Panc1 (cell line): ENCODE measurements around the gene MTERF4. TPM values are rescaled to one million over a fixed set of nuclear protein-coding genes. Genes with fewer than 3 reads are reported as not detected.

Source experiments
- ATAC-seq: fragments of 200-7000 bp; cut with Tn5 transposase; 2 replicates; pipeline ENCODE4 v1.9.1; 2020; ENCODE audit warnings: mild to moderate bottlenecking, moderate library complexity
- BruUV-seq: library from RNA; stranded (reverse); fragments of 400-500 nt; replicated peaks from 2 replicates; lab custom pipeline; 2021; lab: Mats Ljungman, UMichigan
- CTCF ChIA-PET: fragments of 300-600 bp; sonication (Branson Sonifier 250); formaldehyde crosslinking; loops from one replicate; lab custom pipeline; 2022; ENCODE audit warnings: antibody characterized with exemption; lab: Charles Lee
- POLR2A ChIA-PET: fragments of 300-600 bp; sonication (Branson Sonifier 250); formaldehyde crosslinking; loops from one replicate; lab custom pipeline; 2022; ENCODE audit warnings: antibody characterized with exemption; lab: Charles Lee
- DNase-seq: peaks from one replicate; pipeline ENCODE4 v3.0.0-alpha.2; 2010; ENCODE audit warnings: low read depth, low spot score
- H3K27ac ChIP-seq: 2 replicates; pipeline ENCODE4 v1.5.1; 2011; ENCODE audit warnings: mild to moderate bottlenecking, low read length, inconsistent platforms
- H3K27me3 ChIP-seq: fragments of 200-500 bp; sonication (Bioruptor generic); 2 replicates; pipeline ENCODE4 v1.6.0; 2014; ENCODE audit warnings: low read length, inconsistent platforms; ENCODE audit not compliant: control insufficient read depth, insufficient read depth
- H3K36me3 ChIP-seq: fragments of 200-500 bp; sonication (Bioruptor generic); 2 replicates; pipeline ENCODE4 v1.5.1; 2014; ENCODE audit warnings: inconsistent platforms, mild to moderate bottlenecking, low read length, moderate library complexity; ENCODE audit not compliant: control insufficient read depth, insufficient read depth
- H3K4me1 ChIP-seq: 2 replicates; pipeline ENCODE4 v1.5.1; 2011; ENCODE audit warnings: inconsistent platforms, mild to moderate bottlenecking, low read length, moderate library complexity; ENCODE audit not compliant: control insufficient read depth, insufficient read depth
- H3K4me3 ChIP-seq, 2 experiments: 2 replicates each; pipeline ENCODE4 v1.5.1; 2011 to 2012; ENCODE audit warnings: low read depth in 2 of 2, low read length in 2 of 2, mild to moderate bottlenecking in 2 of 2, inconsistent platforms in 1 of 2, moderate library complexity in 1 of 2
- H3K9me3 ChIP-seq: fragments of 200-500 bp; sonication (Bioruptor generic); 2 replicates; pipeline ENCODE4 v1.5.1; 2014; ENCODE audit warnings: low read depth, mild to moderate bottlenecking, inconsistent platforms, low read length, moderate library complexity; ENCODE audit not compliant: control insufficient read depth, insufficient read depth
- POLR2AphosphoS5 ChIP-seq: IDR thresholded peaks from 2 replicates; pipeline ENCODE4 v1.6.1; 2012; ENCODE audit warnings: mild to moderate bottlenecking, low read depth, low read length, moderate library complexity
- REST ChIP-seq, 2 experiments: IDR thresholded peaks; 2 replicates each; pipeline ENCODE4 v1.6.1; 2011 to 2012; ENCODE audit warnings: low read depth in 2 of 2, control low read depth in 1 of 2, low read length in 1 of 2, mild to moderate bottlenecking in 1 of 2, moderate library complexity in 1 of 2; ENCODE audit not compliant: insufficient read depth in 1 of 2
- SIN3A ChIP-seq: IDR thresholded peaks from 2 replicates; pipeline ENCODE4 v1.6.1; 2012; ENCODE audit warnings: low read depth, mild to moderate bottlenecking, low read length, moderate library complexity, borderline replicate concordance; ENCODE audit not compliant: insufficient read depth
- TCF7L2 ChIP-seq: IDR thresholded peaks from 2 replicates; pipeline ENCODE4 v1.6.1; 2011; ENCODE audit warnings: mild to moderate bottlenecking, low read depth, low read length, inconsistent platforms
- in situ Hi-C: cut with HindIII; loops from 2 replicates; pipeline ENCODE4 v1.10.0; 2016; ENCODE audit warnings: low sequenced_read_pairs, low pct_unique_long_range_greater_than_20kb
- intact Hi-C: fragments of 100-400 bp; cut with micrococcal nuclease; formaldehyde crosslinking; loops from one replicate; pipeline ENCODE4 v1.10.0; 2022; ENCODE audit not compliant: unreplicated experiment
- total RNA-seq: library from RNA; stranded (reverse); gene quantifications from one replicate; pipeline ENCODE4 v1.2.1, GENCODE V29; 2021; ENCODE audit not compliant: unreplicated experiment
- TF ChIP-seq, protein P1 (sequence below): fragments of 450-650 bp; IDR thresholded peaks from 2 replicates; pipeline ENCODE4 v1.5.1; 2017; ENCODE audit warnings: mild to moderate bottlenecking

MTERF4 gene
- total RNA-seq, 1 experiment from 2014 or later = 28.9 TPM

- Histone ChIP-seq H3K27me3 (no peaks in the 10 kb centered on the region), H3K4me1 (no peaks in the 10 kb centered on the region), H3K27ac (no peak overlapping the region), H3K36me3 (no peaks in the 10 kb centered on the region; the same call in 1 of the 2 replicates), H3K9me3 (no peaks in the 10 kb centered on the region), H3K4me3 (no peak overlapping the region)
- in situ Hi-C loops (no loop called here), intact Hi-C loops (no loop called here)
- ATAC-seq (no peak), DNase-seq (no peak)
- BruUV-seq = TSS peak; percentile 57
- no peak for TF ChIP-seq REST (IDR thresholded peaks at IDR 0.05; ENCODE audit: insufficient read depth in 1 of 2, low read depth in 2 of 2, low read length in 1 of 2)
- TF ChIP-seq, protein P1, sequence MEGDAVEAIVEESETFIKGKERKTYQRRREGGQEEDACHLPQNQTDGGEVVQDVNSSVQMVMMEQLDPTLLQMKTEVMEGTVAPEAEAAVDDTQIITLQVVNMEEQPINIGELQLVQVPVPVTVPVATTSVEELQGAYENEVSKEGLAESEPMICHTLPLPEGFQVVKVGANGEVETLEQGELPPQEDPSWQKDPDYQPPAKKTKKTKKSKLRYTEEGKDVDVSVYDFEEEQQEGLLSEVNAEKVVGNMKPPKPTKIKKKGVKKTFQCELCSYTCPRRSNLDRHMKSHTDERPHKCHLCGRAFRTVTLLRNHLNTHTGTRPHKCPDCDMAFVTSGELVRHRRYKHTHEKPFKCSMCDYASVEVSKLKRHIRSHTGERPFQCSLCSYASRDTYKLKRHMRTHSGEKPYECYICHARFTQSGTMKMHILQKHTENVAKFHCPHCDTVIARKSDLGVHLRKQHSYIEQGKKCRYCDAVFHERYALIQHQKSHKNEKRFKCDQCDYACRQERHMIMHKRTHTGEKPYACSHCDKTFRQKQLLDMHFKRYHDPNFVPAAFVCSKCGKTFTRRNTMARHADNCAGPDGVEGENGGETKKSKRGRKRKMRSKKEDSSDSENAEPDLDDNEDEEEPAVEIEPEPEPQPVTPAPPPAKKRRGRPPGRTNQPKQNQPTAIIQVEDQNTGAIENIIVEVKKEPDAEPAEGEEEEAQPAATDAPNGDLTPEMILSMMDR = no peak
- POLR2A ChIA-PET = interaction anchor here (0.6 kb wide), 1 partner anchor 22 kb away, joined by 10 read pairs; no protein-coding TSS in a partner anchor
- CTCF ChIA-PET = no interaction called here
Measured at GRCh38 chr2:241126771-241127202, 24.7 kb upstream of the MTERF4 start.

DNA sequence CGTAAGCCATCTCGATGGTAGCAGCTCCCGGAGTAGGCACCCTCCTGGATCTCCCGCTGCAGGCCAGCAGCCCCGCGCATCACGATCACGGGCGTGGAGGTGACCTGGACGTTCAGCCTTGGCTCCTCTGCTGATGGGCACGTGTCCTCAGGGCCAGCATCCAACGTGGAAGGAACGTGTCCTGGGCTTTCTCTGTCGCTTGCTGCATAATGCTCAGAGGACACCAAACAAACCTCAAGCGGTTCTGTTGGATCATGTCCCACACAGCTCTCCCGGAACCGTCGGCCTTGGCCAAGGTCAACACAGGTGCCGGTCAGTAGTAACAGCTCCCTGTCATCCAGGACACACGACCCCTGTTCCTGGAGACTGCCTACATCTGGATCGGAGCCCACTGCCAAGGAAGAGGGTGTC is 24.1 kb upstream of the MTERF4 start:
- TF ChIP-seq TCF7L2 = no peak
- no peak for TF ChIP-seq SIN3A
- no peak for TF ChIP-seq POLR2AphosphoS5
- TF ChIP-seq, protein P1 = no peak
- no peak for TF ChIP-seq REST (IDR thresholded peaks at IDR 0.05; ENCODE audit: insufficient read depth in 1 of 2, low read depth in 2 of 2, low read length in 1 of 2)
- no peaks in the 10 kb centered on the region for H3K9me3 ChIP-seq
- ChIA-PET POLR2A (no interaction called here), CTCF (no interaction called here)
- no TSS peak for BruUV-seq
- no peak overlapping the region for H3K27ac ChIP-seq
- intact Hi-C loops (no loop called here), in situ Hi-C loops (no loop called here)
- H3K4me1 ChIP-seq = no peaks in the 10 kb centered on the region
- no peaks in the 10 kb centered on the region; the same call in 1 of the 2 replicates for H3K36me3 ChIP-seq
- DNase-seq (no peak), ATAC-seq (no peak)
- no peak overlapping the region for H3K4me3 ChIP-seq
- H3K27me3 ChIP-seq = no peaks in the 10 kb centered on the region
